Measurements from ENCODE around the gene TATDN2. TPM values are rescaled to one million over a fixed set of nuclear protein-coding genes. Genes with fewer than 3 reads are reported as not detected.
A peak's percentile ranks its signal among the peaks of the same experiment; 100 is the strongest.

The TATDN2 gene
- total and polyA plus RNA-seq, 2 experiments from 2014 or later, result 9.3 to 22.6 TPM

- Histone ChIP-seq H3K9me3 (ENCODE audit: low read depth) (no peaks in the 10 kb centered on the region), H3K79me2 (peaks cover 67% of the 10 kb centered on the region)
These were observed 2.7 kb downstream of the TATDN2 start for GRCh38 chr3:10251006-10251405.

GRCh38 chr3:10253731-10254130 is 5.5 kb downstream of the TATDN2 start:
- no peak for TF ChIP-seq CTCF (IDR thresholded peaks at IDR 0.05; ENCODE audit: poor library complexity)
- no peak for TF ChIP-seq EZH2phosphoT487 (IDR thresholded peaks at IDR 0.05; ENCODE audit: low read depth, severe bottlenecking, unreplicated experiment)
- TF ChIP-seq EZH2 (IDR thresholded peaks at IDR 0.05; ENCODE audit: borderline replicate concordance), result no peak

More at GRCh38 chr3:10251006-10251405, 2.7 kb downstream of the TATDN2 start:
- peak overlapping the region; percentile 98 for H3K4me2 ChIP-seq
- DNase-seq (ENCODE audit: low spot score), result no peak
- H3K27ac ChIP-seq, result peak overlapping the region; percentile 82
- no peak overlapping the region for H3K4me3 ChIP-seq
- H4K20me1 ChIP-seq (ENCODE audit: insufficient read depth, poor library complexity, severe bottlenecking), result peaks cover 20% of the 10 kb centered on the region
- TF ChIP-seq EZH2 (IDR thresholded peaks at IDR 0.05; ENCODE audit: borderline replicate concordance) (no peak), CTCF (IDR thresholded peaks at IDR 0.05; ENCODE audit: poor library complexity) (no peak), EZH2phosphoT487 (IDR thresholded peaks at IDR 0.05; ENCODE audit: low read depth, severe bottlenecking, unreplicated experiment) (no peak)
- no peaks in the 10 kb centered on the region for H3K27me3 ChIP-seq
- no peaks in the 10 kb centered on the region for H3K9me2 ChIP-seq (replicated peaks; ENCODE audit: insufficient read depth)
- WGBS (ENCODE audit: low lambda C conversion rate, missing lambda C conversion rate), result 94% methylated on average over 3 of the region's 3 CpGs
- H2AFZ ChIP-seq, result no peak overlapping the region
- H3K4me1 ChIP-seq (ENCODE audit: insufficient read depth), result peaks cover 9% of the 10 kb centered on the region
- H3K36me3 ChIP-seq (replicated peaks; ENCODE audit: insufficient read depth, low read depth), result no peaks in the 10 kb centered on the region

GRCh38 chr3:10255835-10256234 is 7.6 kb downstream of the TATDN2 start:
- Histone ChIP-seq H3K36me3 (replicated peaks; ENCODE audit: insufficient read depth, low read depth) (peaks cover 4% of the 10 kb centered on the region), H3K9me2 (replicated peaks; ENCODE audit: insufficient read depth) (no peaks in the 10 kb centered on the region), H4K20me1 (ENCODE audit: insufficient read depth, poor library complexity, severe bottlenecking) (peaks cover 21% of the 10 kb centered on the region), H2AFZ (no peak overlapping the region), H3K4me3 (no peak overlapping the region), H3K4me2 (no peak overlapping the region), H3K79me2 (peaks cover 89% of the 10 kb centered on the region), H3K27me3 (no peaks in the 10 kb centered on the region), H3K4me1 (ENCODE audit: insufficient read depth) (peaks cover 2% of the 10 kb centered on the region), H3K27ac (no peak overlapping the region), H3K9me3 (ENCODE audit: low read depth) (no peaks in the 10 kb centered on the region)
- no peak for DNase-seq (ENCODE audit: low spot score)
- WGBS (ENCODE audit: low lambda C conversion rate, missing lambda C conversion rate), result 96% methylated on average over 7 of the region's 7 CpGs
- no peak for TF ChIP-seq EZH2phosphoT487 (IDR thresholded peaks at IDR 0.05; ENCODE audit: low read depth, severe bottlenecking, unreplicated experiment)

More at GRCh38 chr3:10253731-10254130, 5.5 kb downstream of the TATDN2 start:
- Histone ChIP-seq H4K20me1 (ENCODE audit: insufficient read depth, poor library complexity, severe bottlenecking) (peaks cover 27% of the 10 kb centered on the region), H3K4me1 (ENCODE audit: insufficient read depth) (peaks cover 9% of the 10 kb centered on the region), H3K4me3 (no peak overlapping the region), H3K27me3 (no peaks in the 10 kb centered on the region), H3K9me3 (ENCODE audit: low read depth) (no peaks in the 10 kb centered on the region), H2AFZ (no peak overlapping the region), H3K4me2 (no peak overlapping the region), H3K9me2 (replicated peaks; ENCODE audit: insufficient read depth) (no peaks in the 10 kb centered on the region), H3K36me3 (replicated peaks; ENCODE audit: insufficient read depth, low read depth) (no peaks in the 10 kb centered on the region), H3K79me2 (peaks cover 92% of the 10 kb centered on the region), H3K27ac (no peak overlapping the region)
- no peak for DNase-seq (ENCODE audit: low spot score)
- WGBS (ENCODE audit: low lambda C conversion rate, missing lambda C conversion rate), result 76% methylated on average over 3 of the region's 3 CpGs

DNA sequence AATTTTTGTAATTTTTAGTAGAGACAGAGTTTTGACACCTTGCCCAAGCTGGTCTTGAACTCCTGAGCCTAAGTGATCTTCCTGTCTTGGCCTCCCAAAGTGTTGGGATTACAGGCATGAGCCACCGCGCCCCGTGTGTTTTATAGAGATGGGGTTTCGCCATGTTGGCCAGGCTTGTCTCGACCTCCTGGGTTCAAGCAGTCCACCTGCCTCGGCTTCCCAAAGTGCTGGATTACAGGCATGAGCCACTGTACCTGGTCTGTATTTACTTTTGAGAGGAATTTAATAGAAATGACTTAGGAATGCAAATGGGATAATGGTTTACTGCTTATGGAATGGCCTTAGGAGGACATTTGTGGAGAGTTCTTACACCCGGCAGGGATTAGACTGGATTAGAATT is 10.8 kb downstream of the TATDN2 start:
- Histone ChIP-seq H2AFZ (no peak overlapping the region), H3K27ac (no peak overlapping the region), H3K9me2 (replicated peaks; ENCODE audit: insufficient read depth) (no peaks in the 10 kb centered on the region), H3K36me3 (replicated peaks; ENCODE audit: insufficient read depth, low read depth) (peaks cover 4% of the 10 kb centered on the region), H3K4me2 (no peak overlapping the region), H4K20me1 (ENCODE audit: insufficient read depth, poor library complexity, severe bottlenecking) (peaks cover 26% of the 10 kb centered on the region), H3K4me1 (ENCODE audit: insufficient read depth) (peaks cover 5% of the 10 kb centered on the region), H3K79me2 (peaks cover 80% of the 10 kb centered on the region), H3K9me3 (ENCODE audit: low read depth) (no peaks in the 10 kb centered on the region), H3K27me3 (no peaks in the 10 kb centered on the region), H3K4me3 (no peak overlapping the region)
- DNase-seq (ENCODE audit: low spot score), result no peak
- TF ChIP-seq CTCF (IDR thresholded peaks at IDR 0.05; ENCODE audit: poor library complexity), result no peak
- no peak for TF ChIP-seq EZH2 (IDR thresholded peaks at IDR 0.05; ENCODE audit: borderline replicate concordance)
- TF ChIP-seq EZH2phosphoT487 (IDR thresholded peaks at IDR 0.05; ENCODE audit: low read depth, severe bottlenecking, unreplicated experiment), result no peak
- 88% methylated on average over 7 of the region's 7 CpGs for WGBS (ENCODE audit: low lambda C conversion rate, missing lambda C conversion rate)
